ENCODE results near the gene COL8A2. TPM values are rescaled to one million over a fixed set of nuclear protein-coding genes. Genes with fewer than 3 reads are reported as not detected.

COL8A2 gene
- total RNA-seq, 1 donor from 2014 or later = 0.10 TPM

DNA sequence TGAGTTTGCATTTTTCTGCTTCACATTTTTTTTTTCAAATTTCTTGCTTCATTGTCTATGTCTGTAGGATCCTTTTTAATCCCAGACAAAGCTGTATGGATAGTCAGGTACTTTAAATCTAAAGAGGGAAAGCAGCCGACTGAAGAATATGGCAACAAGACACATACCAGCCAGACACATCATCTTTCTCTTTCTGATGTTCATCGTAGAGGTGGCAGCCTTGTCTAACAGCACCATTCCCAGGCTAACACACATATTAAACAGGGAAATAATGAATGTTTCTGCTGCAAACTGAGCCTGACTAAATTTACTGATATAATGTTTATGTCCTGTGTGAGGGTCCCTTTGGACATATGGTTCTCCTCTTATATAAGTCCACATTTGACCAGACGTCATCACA is 44.8 kb downstream of the COL8A2 start:
- no peak overlapping the region for H3K27ac Mint-ChIP-seq
- no peaks in the 10 kb centered on the region for H3K27me3 Mint-ChIP-seq
- DNase-seq (ENCODE audit: low spot score, unreplicated experiment) = no peak
- TF ChIP-seq, protein P1, sequence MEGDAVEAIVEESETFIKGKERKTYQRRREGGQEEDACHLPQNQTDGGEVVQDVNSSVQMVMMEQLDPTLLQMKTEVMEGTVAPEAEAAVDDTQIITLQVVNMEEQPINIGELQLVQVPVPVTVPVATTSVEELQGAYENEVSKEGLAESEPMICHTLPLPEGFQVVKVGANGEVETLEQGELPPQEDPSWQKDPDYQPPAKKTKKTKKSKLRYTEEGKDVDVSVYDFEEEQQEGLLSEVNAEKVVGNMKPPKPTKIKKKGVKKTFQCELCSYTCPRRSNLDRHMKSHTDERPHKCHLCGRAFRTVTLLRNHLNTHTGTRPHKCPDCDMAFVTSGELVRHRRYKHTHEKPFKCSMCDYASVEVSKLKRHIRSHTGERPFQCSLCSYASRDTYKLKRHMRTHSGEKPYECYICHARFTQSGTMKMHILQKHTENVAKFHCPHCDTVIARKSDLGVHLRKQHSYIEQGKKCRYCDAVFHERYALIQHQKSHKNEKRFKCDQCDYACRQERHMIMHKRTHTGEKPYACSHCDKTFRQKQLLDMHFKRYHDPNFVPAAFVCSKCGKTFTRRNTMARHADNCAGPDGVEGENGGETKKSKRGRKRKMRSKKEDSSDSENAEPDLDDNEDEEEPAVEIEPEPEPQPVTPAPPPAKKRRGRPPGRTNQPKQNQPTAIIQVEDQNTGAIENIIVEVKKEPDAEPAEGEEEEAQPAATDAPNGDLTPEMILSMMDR (IDR thresholded peaks at IDR 0.05; ENCODE audit: unreplicated experiment) = no peak
- H3K36me3 Mint-ChIP-seq (ENCODE audit: insufficient read depth) = no peaks in the 10 kb centered on the region
- H3K4me3 Mint-ChIP-seq (ENCODE audit: low read depth) = no peak overlapping the region
- peaks cover 6% of the 10 kb centered on the region for H3K4me1 Mint-ChIP-seq (ENCODE audit: low read depth)
- H3K9me3 Mint-ChIP-seq (ENCODE audit: low read depth) = no peaks in the 10 kb centered on the region

DNA sequence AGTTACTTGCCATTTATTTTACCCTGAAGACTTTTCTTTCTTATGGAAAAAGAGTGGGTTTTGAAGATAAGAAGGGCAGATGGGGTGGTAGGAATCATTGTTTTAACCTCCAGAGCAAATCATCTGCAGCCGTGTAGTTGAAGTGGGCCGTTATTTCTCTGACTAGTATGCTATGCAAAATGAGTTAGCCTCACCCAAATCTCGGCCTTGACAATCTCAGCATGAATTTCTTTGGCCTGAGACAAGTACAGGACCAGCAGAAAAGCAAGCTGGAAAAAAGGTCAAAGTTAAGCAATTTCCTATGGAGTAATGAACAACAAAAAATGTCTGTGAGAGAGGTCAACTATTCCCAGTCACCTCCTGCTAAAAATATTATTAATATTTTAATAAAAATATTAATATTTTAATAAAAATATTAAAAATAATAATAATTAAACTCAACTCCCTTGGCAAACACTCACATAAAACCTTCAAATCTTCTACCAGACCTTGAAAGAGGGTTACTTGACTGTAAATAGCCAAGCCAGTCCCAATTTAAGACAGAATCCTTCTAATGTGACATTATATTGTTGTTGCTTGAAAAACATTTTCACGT is 47.9 kb downstream of the COL8A2 start:
- H3K9me3 Mint-ChIP-seq (ENCODE audit: low read depth) = no peaks in the 10 kb centered on the region
- TF ChIP-seq, protein P1 (IDR thresholded peaks at IDR 0.05; ENCODE audit: unreplicated experiment) = no peak

DNA sequence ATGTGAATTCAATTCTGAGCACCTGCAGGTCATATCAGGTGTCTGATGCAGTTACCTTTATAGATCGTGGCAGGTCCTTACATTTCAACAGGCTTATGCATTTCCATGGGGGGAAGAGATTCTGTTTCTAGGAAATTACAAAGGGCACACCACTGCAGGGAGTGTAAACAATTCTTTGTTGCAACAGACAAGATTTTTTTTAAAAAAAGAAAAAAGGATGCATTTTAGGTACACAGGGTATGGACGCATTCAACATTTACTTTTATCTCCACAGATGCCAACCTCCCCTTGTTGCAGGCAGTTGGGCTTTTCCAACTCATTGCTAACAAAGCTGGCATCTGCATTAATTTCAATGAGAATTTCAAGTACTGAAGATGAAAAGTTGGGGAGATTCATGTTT is 54.7 kb downstream of the COL8A2 start:
- Mint-ChIP-seq H3K36me3 (ENCODE audit: insufficient read depth) (no peaks in the 10 kb centered on the region), H3K27ac (no peak overlapping the region), H3K4me3 (ENCODE audit: low read depth) (no peak overlapping the region), H3K9me3 (ENCODE audit: low read depth) (no peaks in the 10 kb centered on the region), H3K4me1 (ENCODE audit: low read depth) (no peaks in the 10 kb centered on the region), H3K27me3 (no peaks in the 10 kb centered on the region)
- DNase-seq (ENCODE audit: low spot score, unreplicated experiment) = no peak
- TF ChIP-seq, protein P1 (IDR thresholded peaks at IDR 0.05; ENCODE audit: unreplicated experiment) = no peak

More for the DNA sequence above, 47.9 kb downstream of the COL8A2 start:
- Mint-ChIP-seq H3K27ac (no peak overlapping the region), H3K4me3 (ENCODE audit: low read depth) (no peak overlapping the region), H3K27me3 (no peaks in the 10 kb centered on the region), H3K36me3 (ENCODE audit: insufficient read depth) (no peaks in the 10 kb centered on the region), H3K4me1 (ENCODE audit: low read depth) (no peaks in the 10 kb centered on the region)
- DNase-seq (ENCODE audit: low spot score, unreplicated experiment) = no peak

GRCh38 chr1:36068866-36069265 is 56.2 kb downstream of the COL8A2 start:
- Mint-ChIP-seq H3K36me3 (ENCODE audit: insufficient read depth) (no peaks in the 10 kb centered on the region), H3K4me3 (ENCODE audit: low read depth) (no peak overlapping the region), H3K27ac (no peak overlapping the region), H3K9me3 (ENCODE audit: low read depth) (no peaks in the 10 kb centered on the region), H3K4me1 (ENCODE audit: low read depth) (no peaks in the 10 kb centered on the region), H3K27me3 (no peaks in the 10 kb centered on the region)
- TF ChIP-seq, protein P1 (IDR thresholded peaks at IDR 0.05; ENCODE audit: unreplicated experiment) = no peak
- no peak for DNase-seq (ENCODE audit: low spot score, unreplicated experiment)

GRCh38 chr1:36067871-36068270 is 57.2 kb downstream of the COL8A2 start:
- TF ChIP-seq, protein P1 (IDR thresholded peaks at IDR 0.05; ENCODE audit: unreplicated experiment) = no peak
- Mint-ChIP-seq H3K36me3 (ENCODE audit: insufficient read depth) (no peaks in the 10 kb centered on the region), H3K4me1 (ENCODE audit: low read depth) (no peaks in the 10 kb centered on the region), H3K27me3 (no peaks in the 10 kb centered on the region), H3K4me3 (ENCODE audit: low read depth) (no peak overlapping the region), H3K9me3 (ENCODE audit: low read depth) (no peaks in the 10 kb centered on the region), H3K27ac (no peak overlapping the region)
- DNase-seq (ENCODE audit: low spot score, unreplicated experiment) = no peak

All from progenitor cell of endocrine pancreas (in vitro differentiated cells).